ENCODE results near the gene RAD17.
"Not testable (repeated sequence)": the region's sequence is repeated elsewhere in the genome, so short reads cannot be mapped to it uniquely, and the experiment has no call there.

The RAD17 gene

GRCh38 chr5:69331528-69332445 is 37.8 kb upstream of the RAD17 start:
- H3K4me2 ChIP-seq (ENCODE audit: low read depth, low read length, poor library complexity, severe bottlenecking) = no peak overlapping the region
- H3K79me2 ChIP-seq (ENCODE audit: insufficient read depth, low read length) = no peaks in the 10 kb centered on the region
- no peaks in the 10 kb centered on the region for H3K9me3 ChIP-seq (ENCODE audit: insufficient read depth, low read length)
- H3K27ac ChIP-seq (ENCODE audit: low read depth, low read length) = no peak overlapping the region
- no peak overlapping the region for H3K4me3 ChIP-seq (ENCODE audit: insufficient read depth, low read length, poor library complexity, severe bottlenecking)
- no peaks in the 10 kb centered on the region for H3F3A ChIP-seq (ENCODE audit: insufficient read depth)
- no peak for TF ChIP-seq CTCF (IDR thresholded peaks at IDR 0.05; ENCODE audit: insufficient read depth, low read length, poor library complexity, severe bottlenecking)
- TF ChIP-seq EZH2phosphoT487 (conservative IDR thresholded peaks at IDR 0.05; ENCODE audit: low read length) = no peak
- H4K20me1 ChIP-seq (ENCODE audit: low read depth, low read length) = no peaks in the 10 kb centered on the region
- no peak overlapping the region for H2AFZ ChIP-seq (ENCODE audit: low read depth, low read length, severe bottlenecking)
- H3K9me2 ChIP-seq (replicated peaks; ENCODE audit: insufficient read depth, low read length) = no peaks in the 10 kb centered on the region
- H3K36me3 ChIP-seq (ENCODE audit: low read length) = no peaks in the 10 kb centered on the region
- H3K27me3 ChIP-seq (ENCODE audit: low read length) = no peaks in the 10 kb centered on the region
- H3K9ac ChIP-seq (ENCODE audit: low read length) = no peak overlapping the region

GRCh38 chr5:69333668-69334315 is 35.8 kb upstream of the RAD17 start:
- H4K20me1 ChIP-seq (ENCODE audit: low read depth, low read length); H3K9me2 ChIP-seq (replicated peaks; ENCODE audit: insufficient read depth, low read length); H3K27me3 ChIP-seq (ENCODE audit: low read length); H3K4me2 ChIP-seq (ENCODE audit: low read depth, low read length, poor library complexity, severe bottlenecking); H3K9ac ChIP-seq (ENCODE audit: low read length); H3K36me3 ChIP-seq (ENCODE audit: low read length); H3K79me2 ChIP-seq (ENCODE audit: insufficient read depth, low read length); H3K4me3 ChIP-seq (ENCODE audit: insufficient read depth, low read length, poor library complexity, severe bottlenecking); H3K9me3 ChIP-seq (ENCODE audit: insufficient read depth, low read length); H3F3A ChIP-seq (ENCODE audit: insufficient read depth); H3K27ac ChIP-seq (ENCODE audit: low read depth, low read length); H2AFZ ChIP-seq (ENCODE audit: low read depth, low read length, severe bottlenecking): not testable (repeated sequence)

GRCh38 chr5:69334793-69335268 is 34.8 kb upstream of the RAD17 start:
- no peak overlapping the region for H3K27ac ChIP-seq (ENCODE audit: low read depth, low read length)
- no peak overlapping the region for H3K4me2 ChIP-seq (ENCODE audit: low read depth, low read length, poor library complexity, severe bottlenecking)
- no peaks in the 10 kb centered on the region for H3F3A ChIP-seq (ENCODE audit: insufficient read depth)
- H3K9ac ChIP-seq (ENCODE audit: low read length) = no peak overlapping the region
- no peaks in the 10 kb centered on the region for H4K20me1 ChIP-seq (ENCODE audit: low read depth, low read length)
- no peaks in the 10 kb centered on the region for H3K9me3 ChIP-seq (ENCODE audit: insufficient read depth, low read length)
- H3K27me3 ChIP-seq (ENCODE audit: low read length) = no peaks in the 10 kb centered on the region
- H3K4me3 ChIP-seq (ENCODE audit: insufficient read depth, low read length, poor library complexity, severe bottlenecking) = no peak overlapping the region
- no peak overlapping the region for H2AFZ ChIP-seq (ENCODE audit: low read depth, low read length, severe bottlenecking)
- no peaks in the 10 kb centered on the region for H3K36me3 ChIP-seq (ENCODE audit: low read length)
- no peaks in the 10 kb centered on the region for H3K79me2 ChIP-seq (ENCODE audit: insufficient read depth, low read length)
- peak; percentile 58 for TF ChIP-seq CTCF (IDR thresholded peaks at IDR 0.05; ENCODE audit: insufficient read depth, low read length, poor library complexity, severe bottlenecking)
- no peak for TF ChIP-seq EZH2phosphoT487 (conservative IDR thresholded peaks at IDR 0.05; ENCODE audit: low read length)
- no peaks in the 10 kb centered on the region for H3K9me2 ChIP-seq (replicated peaks; ENCODE audit: insufficient read depth, low read length)

All from SU-DHL-6 (cell line).